DND-41 (cell line): Measurements from ENCODE around the gene RUNX2.

Experiments used
- ATAC-seq: fragments of 200-7000 bp; cut with Tn5 transposase; 3 replicates; pipeline ENCODE4 v1.9.1; 2021; ENCODE audit warnings: low read depth; ENCODE audit not compliant: insufficient read depth
- DNase-seq: peaks from one replicate; pipeline ENCODE4 v3.0.0-alpha.2; 2020
- H2AFZ ChIP-seq: 2 replicates; pipeline ENCODE4 v1.6.0; 2012; ENCODE audit warnings: low read depth, low read length
- H3K27ac ChIP-seq: 2 replicates; pipeline ENCODE4 v1.5.1; 2012; ENCODE audit warnings: low read length, inconsistent platforms
- H3K27me3 ChIP-seq: fragments of 200-600 bp; sonication (generic); 2 replicates; pipeline ENCODE4 v1.6.0; 2012; ENCODE audit warnings: low read length, mild to moderate bottlenecking, inconsistent platforms; ENCODE audit not compliant: insufficient read depth, poor library complexity
- H3K36me3 ChIP-seq: 2 replicates; pipeline ENCODE4 v1.5.1; 2012; ENCODE audit warnings: low read length, inconsistent platforms; ENCODE audit not compliant: insufficient read depth
- H3K4me1 ChIP-seq: 2 replicates; pipeline ENCODE4 v1.5.1; 2012; ENCODE audit warnings: mild to moderate bottlenecking, low read length; ENCODE audit not compliant: insufficient read depth
- H3K4me2 ChIP-seq: 2 replicates; pipeline ENCODE4 v1.6.0; 2012; ENCODE audit warnings: mild to moderate bottlenecking, moderate library complexity, low read length, inconsistent platforms; ENCODE audit not compliant: insufficient read depth
- H3K4me3 ChIP-seq, 2 experiments: fragments of 200-600 bp in 1 of 2; shearing (Covaris generic) in 1 of 2; 2 replicates each; pipeline ENCODE4 v1.5.1; 2012 to 2016; ENCODE audit warnings: inconsistent platforms in 2 of 2, low read length in 2 of 2, mild to moderate bottlenecking in 2 of 2, low read depth in 1 of 2, moderate library complexity in 1 of 2
- H3K79me2 ChIP-seq: 2 replicates; pipeline ENCODE4 v1.6.0; 2012; ENCODE audit warnings: low read length, inconsistent platforms; ENCODE audit not compliant: insufficient read depth
- H3K9ac ChIP-seq: 2 replicates; pipeline ENCODE4 v1.6.0; 2012; ENCODE audit warnings: low read depth, mild to moderate bottlenecking, inconsistent platforms, low read length, moderate library complexity
- H3K9me3 ChIP-seq: 2 replicates; pipeline ENCODE4 v1.5.1; 2012; ENCODE audit warnings: low read length, moderate library complexity, mild to moderate bottlenecking, inconsistent platforms; ENCODE audit not compliant: insufficient read depth, severe bottlenecking
- H4K20me1 ChIP-seq: 2 replicates; pipeline ENCODE4 v1.6.0; 2012; ENCODE audit warnings: low read length; ENCODE audit not compliant: insufficient read depth
- EZH2 ChIP-seq: IDR thresholded peaks from 3 replicates; pipeline ENCODE4 v1.6.1; 2012; ENCODE audit warnings: borderline replicate concordance, low read depth, mild to moderate bottlenecking, moderate library complexity, low read length, inconsistent platforms; ENCODE audit not compliant: severe bottlenecking
- TF ChIP-seq, protein P1 (sequence below): IDR thresholded peaks from 2 replicates; pipeline ENCODE4 v1.5.1; 2012; ENCODE audit warnings: borderline replicate concordance, low read length, moderate library complexity, mild to moderate bottlenecking; ENCODE audit not compliant: poor library complexity, severe bottlenecking; ENCODE audit errors: extremely low read depth

RUNX2 gene

DNA sequence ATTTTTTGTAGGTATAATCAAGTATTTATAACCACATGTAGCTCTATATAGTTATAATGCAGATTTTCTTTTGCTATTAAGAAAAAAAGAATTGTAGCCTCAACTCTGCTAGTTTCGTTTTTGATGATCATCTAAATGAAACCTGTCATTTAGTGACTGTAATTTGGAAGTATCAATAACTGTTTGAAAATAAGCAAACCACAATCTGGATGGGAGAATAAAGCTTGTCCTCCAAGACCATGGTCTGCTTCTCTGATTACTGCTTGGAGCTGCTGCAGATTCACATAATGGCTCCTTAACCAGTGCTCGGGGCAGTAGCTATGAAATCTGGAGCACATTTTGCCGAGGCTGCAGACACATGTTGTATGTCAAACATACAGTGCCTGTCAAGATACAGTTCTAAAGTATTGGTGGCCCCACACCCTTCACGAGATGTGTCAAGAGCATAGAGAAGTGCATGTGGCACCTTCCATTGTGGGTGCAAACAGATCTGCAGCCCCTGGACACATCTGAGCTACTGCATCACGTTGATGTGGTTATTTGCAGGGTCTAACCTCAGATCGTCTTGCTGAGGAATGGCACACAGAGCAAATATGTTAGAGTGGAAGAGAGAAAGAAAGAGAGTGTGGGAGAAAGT is 305.3 kb downstream of the RUNX2 start:
- Histone ChIP-seq H3K4me2 (no peak overlapping the region), H3K36me3 (no peaks in the 10 kb centered on the region), H2AFZ (no peak overlapping the region), H3K4me1 (no peaks in the 10 kb centered on the region), H3K9ac (no peak overlapping the region), H3K9me3 (no peaks in the 10 kb centered on the region), H3K27ac (no peak overlapping the region), H3K4me3 (no peak overlapping the region), H3K79me2 (no peaks in the 10 kb centered on the region), H4K20me1 (no peaks in the 10 kb centered on the region), H3K27me3 (no peaks in the 10 kb centered on the region)
- no peak for ATAC-seq
- no peak for TF ChIP-seq EZH2
- DNase-seq = no peak

DNA sequence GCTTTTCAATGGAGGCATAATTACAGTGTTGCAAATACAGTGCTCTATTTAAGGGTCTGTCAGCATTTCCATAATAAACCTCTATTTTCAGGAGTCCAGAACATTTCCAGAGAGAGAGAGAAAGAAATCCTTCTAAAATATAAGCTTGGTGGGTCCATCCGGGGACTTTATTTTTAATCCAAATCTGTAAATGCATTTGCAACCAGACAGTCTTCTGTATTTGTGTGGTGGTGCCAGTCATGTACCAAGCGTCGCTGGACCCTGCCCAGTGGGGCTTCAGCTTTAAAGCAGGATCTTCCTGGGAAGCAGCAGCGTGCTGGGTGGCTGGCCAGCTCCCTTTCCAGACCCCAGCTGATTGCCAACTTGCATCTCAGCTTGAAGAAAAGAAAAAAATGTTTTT is 306.1 kb downstream of the RUNX2 start:
- Histone ChIP-seq H3K9ac (no peak overlapping the region), H3K4me3 (no peak overlapping the region), H3K27me3 (no peaks in the 10 kb centered on the region), H2AFZ (no peak overlapping the region), H3K4me1 (no peaks in the 10 kb centered on the region), H3K27ac (no peak overlapping the region), H3K36me3 (no peaks in the 10 kb centered on the region), H3K79me2 (no peaks in the 10 kb centered on the region), H3K9me3 (no peaks in the 10 kb centered on the region), H4K20me1 (no peaks in the 10 kb centered on the region), H3K4me2 (no peak overlapping the region)
- DNase-seq = no peak
- no peak for ATAC-seq
- TF ChIP-seq, protein P1, sequence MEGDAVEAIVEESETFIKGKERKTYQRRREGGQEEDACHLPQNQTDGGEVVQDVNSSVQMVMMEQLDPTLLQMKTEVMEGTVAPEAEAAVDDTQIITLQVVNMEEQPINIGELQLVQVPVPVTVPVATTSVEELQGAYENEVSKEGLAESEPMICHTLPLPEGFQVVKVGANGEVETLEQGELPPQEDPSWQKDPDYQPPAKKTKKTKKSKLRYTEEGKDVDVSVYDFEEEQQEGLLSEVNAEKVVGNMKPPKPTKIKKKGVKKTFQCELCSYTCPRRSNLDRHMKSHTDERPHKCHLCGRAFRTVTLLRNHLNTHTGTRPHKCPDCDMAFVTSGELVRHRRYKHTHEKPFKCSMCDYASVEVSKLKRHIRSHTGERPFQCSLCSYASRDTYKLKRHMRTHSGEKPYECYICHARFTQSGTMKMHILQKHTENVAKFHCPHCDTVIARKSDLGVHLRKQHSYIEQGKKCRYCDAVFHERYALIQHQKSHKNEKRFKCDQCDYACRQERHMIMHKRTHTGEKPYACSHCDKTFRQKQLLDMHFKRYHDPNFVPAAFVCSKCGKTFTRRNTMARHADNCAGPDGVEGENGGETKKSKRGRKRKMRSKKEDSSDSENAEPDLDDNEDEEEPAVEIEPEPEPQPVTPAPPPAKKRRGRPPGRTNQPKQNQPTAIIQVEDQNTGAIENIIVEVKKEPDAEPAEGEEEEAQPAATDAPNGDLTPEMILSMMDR = no peak
- no peak for TF ChIP-seq EZH2

DNA sequence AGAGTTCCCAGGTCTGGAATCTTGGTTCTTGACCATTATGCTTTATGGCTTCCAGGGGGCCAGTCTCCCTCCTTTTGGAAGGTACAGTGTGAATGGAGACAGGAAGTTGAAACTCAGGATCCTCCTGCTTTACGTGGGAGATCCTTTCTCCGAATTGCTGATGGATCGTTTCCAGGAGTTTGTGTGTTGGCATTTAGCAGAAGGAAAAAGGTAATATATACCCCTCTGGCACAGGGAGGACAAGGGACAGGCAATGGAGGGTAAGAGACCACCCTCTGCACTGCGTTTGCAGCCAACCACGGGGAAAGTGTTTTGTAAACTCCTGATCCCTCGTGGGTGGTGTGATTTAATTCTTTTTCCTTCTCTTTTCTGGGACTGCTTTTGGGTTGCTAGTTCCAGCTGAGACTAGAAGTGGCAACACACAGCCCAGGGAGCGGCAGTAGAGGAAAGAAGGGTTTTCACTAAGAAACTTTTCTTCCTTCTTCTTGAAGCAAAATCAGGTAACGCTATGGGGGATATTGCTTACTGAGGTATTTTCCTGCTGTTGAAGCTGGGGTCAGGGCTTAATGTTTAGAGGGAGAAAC is 307.2 kb downstream of the RUNX2 start:
- DNase-seq = no peak
- Histone ChIP-seq H3K36me3 (no peaks in the 10 kb centered on the region), H3K27ac (no peak overlapping the region), H3K79me2 (no peaks in the 10 kb centered on the region), H3K4me1 (no peaks in the 10 kb centered on the region), H3K4me3 (no peak overlapping the region), H3K9ac (no peak overlapping the region), H3K27me3 (no peaks in the 10 kb centered on the region), H2AFZ (no peak overlapping the region), H4K20me1 (no peaks in the 10 kb centered on the region), H3K9me3 (no peaks in the 10 kb centered on the region), H3K4me2 (no peak overlapping the region)
- TF ChIP-seq EZH2 = no peak
- no peak for ATAC-seq

DNA sequence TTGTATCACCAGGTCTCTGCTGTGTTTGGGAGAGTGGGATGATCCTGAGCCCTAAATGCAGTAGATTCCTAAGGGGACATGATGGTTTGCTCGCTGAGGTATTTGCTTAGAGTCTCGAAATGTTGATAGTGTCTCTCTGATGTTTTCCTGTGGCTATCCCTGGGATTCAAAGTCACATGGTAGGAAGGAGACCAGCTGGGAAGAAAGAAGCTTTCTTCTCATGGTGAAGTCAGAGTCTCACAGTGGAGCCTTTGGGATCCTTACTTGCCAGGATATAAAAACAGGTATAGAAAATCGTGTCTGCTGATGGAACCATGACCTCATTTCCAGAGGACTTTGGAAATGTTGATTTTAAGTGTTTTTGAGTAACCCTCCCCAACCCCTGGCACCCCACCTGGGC is 308.9 kb downstream of the RUNX2 start:
- Histone ChIP-seq H3K4me1 (no peaks in the 10 kb centered on the region), H4K20me1 (no peaks in the 10 kb centered on the region), H3K4me2 (no peak overlapping the region), H3K79me2 (no peaks in the 10 kb centered on the region), H3K9ac (no peak overlapping the region), H3K27me3 (no peaks in the 10 kb centered on the region), H3K36me3 (no peaks in the 10 kb centered on the region), H2AFZ (no peak overlapping the region), H3K4me3 (no peak overlapping the region), H3K9me3 (no peaks in the 10 kb centered on the region), H3K27ac (no peak overlapping the region)
- DNase-seq (no peak), ATAC-seq (no peak)
- no peak for TF ChIP-seq EZH2
- TF ChIP-seq, protein P1 = no peak
